K562 (cell line): ENCODE results near the gene CPT1A. TPM values are rescaled to one million over a fixed set of nuclear protein-coding genes. Genes with fewer than 3 reads are reported as not detected.

ENCODE experiments used
- ATAC-seq: fragments of 200-7000 bp; cut with Tn5 transposase; 3 replicates; pipeline ENCODE4 v1.9.1; 2020; ENCODE audit warnings: moderate library complexity
- BruUV-seq: library from RNA; stranded (reverse); fragments of 400-500 nt; replicated peaks from 2 replicates; lab custom pipeline; 2021; lab: Mats Ljungman, UMichigan
- CTCF ChIA-PET: fragments of 300-600 bp; formaldehyde crosslinking; extraction: SDS; loops from one replicate; lab custom pipeline; 2021; ENCODE audit warnings: low intra/inter-chr PET ratio; lab: Yijun Ruan, JAX
- POLR2A ChIA-PET: fragments of 300-600, 350-650 bp; sonication (Branson Sonifier 250); formaldehyde crosslinking; extraction: SDS; loops from one replicate; lab custom pipeline; 2021; ENCODE audit warnings: antibody characterized with exemption, inconsistent platforms; lab: Yijun Ruan, JAX
- DNase-seq, 4 experiments: peaks; one replicate each; pipeline versions ENCODE4 v3.0.0 to v3.0.0-alpha.2; 2011 to 2018; ENCODE audit warnings: low spot score in 3 of 4, mixed read lengths in 3 of 4; ENCODE audit errors: extremely low read depth in 1 of 4
- FAIRE-seq: peaks from 2 replicates; lab custom pipeline; 2011; peaks lifted over from hg19 to GRCh38; lab: Jason Lieb, UNC
- H2AFZ ChIP-seq: 2 replicates; pipeline ENCODE4 v1.6.0; 2011; ENCODE audit warnings: low read depth, low read length, control low read depth, inconsistent platforms
- H3K27ac ChIP-seq: fragments of 200-600 bp; 3 replicates; pipeline ENCODE4 v1.8.0; 2011; ENCODE audit warnings: low read depth, mild to moderate bottlenecking, control low read depth, inconsistent platforms, low read length, moderate library complexity, mixed read lengths; ENCODE audit errors: extremely low read depth
- H3K27me3 ChIP-seq, 2 experiments: fragments of 300-600 bp in 1 of 2; 2 replicates in 1 of 2; 3 replicates in 1 of 2; pipeline versions ENCODE4 v1.6.0 to v1.8.0; 2011; ENCODE audit warnings: inconsistent platforms in 2 of 2, low read length in 2 of 2, mild to moderate bottlenecking in 1 of 2, mixed read lengths in 1 of 2, moderate library complexity in 1 of 2; ENCODE audit not compliant: control insufficient read depth in 2 of 2, insufficient read depth in 2 of 2
- H3K36me3 ChIP-seq: fragments of 300-600 bp; 3 replicates; pipeline ENCODE4 v1.8.0; 2011; ENCODE audit warnings: mild to moderate bottlenecking, low read length, inconsistent platforms; ENCODE audit not compliant: control insufficient read depth, insufficient read depth
- H3K4me1 ChIP-seq, 2 experiments: fragments of 200-600 bp in 1 of 2; replicated peaks in 1 of 2; 2 replicates in 1 of 2; 3 replicates in 1 of 2; pipeline versions ENCODE4 v1.5.1 to v1.8.0; 2011; ENCODE audit warnings: inconsistent platforms in 2 of 2, low read length in 2 of 2, mild to moderate bottlenecking in 1 of 2, mixed read lengths in 1 of 2, moderate library complexity in 1 of 2; ENCODE audit not compliant: control insufficient read depth in 2 of 2, insufficient read depth in 2 of 2
- H3K4me2 ChIP-seq: 2 replicates; pipeline ENCODE4 v1.6.1; 2011; ENCODE audit warnings: low read length, control low read depth, inconsistent platforms, mixed read lengths; ENCODE audit not compliant: insufficient read depth
- H3K4me3 ChIP-seq: fragments of 200-600 bp; sonication (generic), shearing (Covaris generic); 2 replicates; pipeline ENCODE4 v1.5.1; 2016; ENCODE audit warnings: control low read depth, inconsistent platforms
- H3K79me2 ChIP-seq: fragments of 200-600 bp; 3 replicates; pipeline ENCODE4 v1.8.0; 2011; ENCODE audit warnings: low read length, inconsistent platforms; ENCODE audit not compliant: control insufficient read depth, insufficient read depth
- H3K9ac ChIP-seq, 2 experiments: 2 replicates each; pipeline versions ENCODE4 v1.6.0 to v1.6.1; 2011; ENCODE audit warnings: low read depth in 2 of 2, low read length in 2 of 2, control low read depth in 1 of 2, inconsistent platforms in 1 of 2, mild to moderate bottlenecking in 1 of 2, mixed read lengths in 1 of 2; ENCODE audit not compliant: insufficient read depth in 1 of 2
- H3K9me1 ChIP-seq: one replicate; pipeline ENCODE4 v1.6.0; 2011; ENCODE audit warnings: inconsistent platforms, mild to moderate bottlenecking, low read length, moderate library complexity; ENCODE audit not compliant: control insufficient read depth, insufficient read depth
- H3K9me3 ChIP-seq: replicated peaks from 2 replicates; pipeline ENCODE4 v1.5.1; 2011; ENCODE audit warnings: low read depth, low read length, inconsistent platforms; ENCODE audit not compliant: control insufficient read depth, insufficient read depth
- H4K20me1 ChIP-seq: replicated peaks from 2 replicates; pipeline ENCODE4 v1.6.1; 2011; ENCODE audit warnings: low read length, inconsistent platforms, mixed read lengths; ENCODE audit not compliant: control insufficient read depth, insufficient read depth
- ILK ChIP-seq: fragments of 450-650 bp; IDR thresholded peaks from 2 replicates; pipeline ENCODE4 v1.6.1; 2016; ENCODE audit warnings: missing genetic modification characterization, low read depth, mild to moderate bottlenecking, missing compliant biosample characterization, moderate library complexity, borderline replicate concordance
- JUNB ChIP-seq: fragments of 450-650 bp; formaldehyde crosslinking; conservative IDR thresholded peaks from 2 replicates; pipeline ENCODE4 v1.4.0; 2020; ENCODE audit warnings: mild to moderate bottlenecking
- NR3C1 ChIP-seq: sonication (generic); formaldehyde crosslinking; IDR thresholded peaks from 2 replicates; pipeline ENCODE4 v1.8.1; 2022; ENCODE audit warnings: missing genetic modification reagents
- STAT6 ChIP-seq: sonication (generic); formaldehyde crosslinking; IDR thresholded peaks from 2 replicates; pipeline ENCODE4 v1.8.1; 2023; ENCODE audit warnings: mild to moderate bottlenecking, missing genetic modification reagents
- U2AF1 ChIP-seq: fragments of 200-400 bp; formaldehyde crosslinking; optimal IDR thresholded peaks from 2 replicates; pipeline ENCODE3; 2017; ENCODE audit warnings: mild to moderate bottlenecking, low read depth, low read length, moderate library complexity
- WGBS: fragments of 100-300 bp; shearing (Covaris generic); methylation state at CpG from one replicate; pipeline ENCODE4 v1.1.6; 2016; ENCODE audit warnings: low coverage, mixed read lengths; ENCODE audit not compliant: insufficient coverage; ENCODE audit errors: missing lambda C conversion rate; 5-methylcytosine and 5-hydroxymethylcytosine counted together
- in situ Hi-C: fragments of 300-500 bp; cut with MboI; formaldehyde crosslinking; loops from 4 replicates; pipeline ENCODE4 v1.15.0; 2018; ENCODE audit warnings: inconsistent platforms, mixed read lengths
- intact Hi-C: fragments of 100-400 bp; cut with micrococcal nuclease; formaldehyde crosslinking; loops from 2 replicates; pipeline ENCODE4 v1.14.2; 2022
- polyA plus RNA-seq, 8 experiments: library from polyadenylated mRNA; depleted of rRNA in 4 of 8; stranded (reverse) in 5 of 8; unstranded in 3 of 8; fragments of >200 nt; fragmentation: Nextera tagmentation in 2 of 8; fragmentation: Illumina TruSeq in 1 of 8; extraction: Ambion mirVana in 2 of 8; extraction: Trizol in 1 of 8; gene quantifications; 2 replicates each; pipeline versions ENCODE4 v1.2.1 to v1.2.3, GENCODE V29; 2011 to 2014; ENCODE audit warnings: inconsistent platforms in 1 of 8, missing spikeins in 1 of 8
- total RNA-seq, 7 experiments: library from RNA; depleted of rRNA in 6 of 7; stranded (reverse); fragments of >200 nt in 6 of 7; fragmentation: Illumina TruSeq in 2 of 7; extraction: Trizol in 2 of 7; gene quantifications; 2 replicates each; pipeline versions ENCODE4 v1.2.1 to v1.2.3, GENCODE V29; 2011 to 2021; ENCODE audit warnings: low replicate concordance in 1 of 7

Gene CPT1A
- total and polyA plus RNA-seq, 9 of the 15 experiments (the other 6 are each of a cell fraction or from before 2014, with no cell fraction given) = 2.6 to 29.1 (median 12.3) TPM

- Histone ChIP-seq H3K9me1 (no peaks in the 10 kb centered on the region), H3K79me2 (no peaks in the 10 kb centered on the region), H3K4me2 (no peak overlapping the region), H3K4me1 (no peaks in the 10 kb centered on the region; a peak in 2 of 5 replicates), H3K9me3 (no peaks in the 10 kb centered on the region), H4K20me1 (no peaks in the 10 kb centered on the region), H3K9ac (no peak overlapping the region), H3K4me3 (no peak overlapping the region), H3K36me3 (peaks cover 14% of the 10 kb centered on the region; the same call in 1 of the 3 replicates), H3K27ac (no peak overlapping the region), H3K27me3 (no peaks in the 10 kb centered on the region), H2AFZ (no peak overlapping the region)
- POLR2A ChIA-PET = no interaction called here
- DNase-seq = no peak
- FAIRE-seq = no peak
- intact Hi-C loops = no loop called here
- CTCF ChIA-PET = no interaction called here
- 89% methylated on average over 7 of the region's 11 CpGs for WGBS
- ATAC-seq = no peak
- no peak for TF ChIP-seq JUNB (CRISPR knock-in tag)
- no peak for TF ChIP-seq ILK
- no peak for TF ChIP-seq STAT6
- TF ChIP-seq U2AF1 = no peak
- no peak for TF ChIP-seq NR3C1 (CRISPR knock-in tag)
- in situ Hi-C loops = no loop called here
- no TSS peak for BruUV-seq
Observed at GRCh38 chr11:68767672-68768071, 74.0 kb downstream of the CPT1A start.
